RWPE1 (cell line): ENCODE results near the gene MTFR1L.
A peak's percentile ranks its signal among the peaks of the same experiment; 100 is the strongest.

ENCODE experiments used
- CTCF ChIA-PET: fragments of 350-600 bp; sonication (Branson Sonifier 250); formaldehyde crosslinking; extraction: SDS; loops from one replicate; lab custom pipeline; 2021; lab: Yijun Ruan, JAX
- POLR2A ChIA-PET: fragments of 400-600 bp; formaldehyde crosslinking; extraction: SDS; loops from one replicate; lab custom pipeline; 2020; ENCODE audit warnings: antibody characterized with exemption; ENCODE audit not compliant: low non-redundant PET; lab: Yijun Ruan, JAX
- DNase-seq: peaks from one replicate; pipeline ENCODE4 v3.0.0; 2012; ENCODE audit warnings: low spot score
- H3K27ac ChIP-seq: fragments of 450-650 bp; 2 replicates; pipeline ENCODE4 v1.5.1; 2017
- TF ChIP-seq, protein P1 (sequence below): fragments of 450-650 bp; conservative IDR thresholded peaks from 2 replicates; pipeline ENCODE4 v1.5.1; 2017; ENCODE audit warnings: low read depth, mild to moderate bottlenecking

Gene MTFR1L

DNA sequence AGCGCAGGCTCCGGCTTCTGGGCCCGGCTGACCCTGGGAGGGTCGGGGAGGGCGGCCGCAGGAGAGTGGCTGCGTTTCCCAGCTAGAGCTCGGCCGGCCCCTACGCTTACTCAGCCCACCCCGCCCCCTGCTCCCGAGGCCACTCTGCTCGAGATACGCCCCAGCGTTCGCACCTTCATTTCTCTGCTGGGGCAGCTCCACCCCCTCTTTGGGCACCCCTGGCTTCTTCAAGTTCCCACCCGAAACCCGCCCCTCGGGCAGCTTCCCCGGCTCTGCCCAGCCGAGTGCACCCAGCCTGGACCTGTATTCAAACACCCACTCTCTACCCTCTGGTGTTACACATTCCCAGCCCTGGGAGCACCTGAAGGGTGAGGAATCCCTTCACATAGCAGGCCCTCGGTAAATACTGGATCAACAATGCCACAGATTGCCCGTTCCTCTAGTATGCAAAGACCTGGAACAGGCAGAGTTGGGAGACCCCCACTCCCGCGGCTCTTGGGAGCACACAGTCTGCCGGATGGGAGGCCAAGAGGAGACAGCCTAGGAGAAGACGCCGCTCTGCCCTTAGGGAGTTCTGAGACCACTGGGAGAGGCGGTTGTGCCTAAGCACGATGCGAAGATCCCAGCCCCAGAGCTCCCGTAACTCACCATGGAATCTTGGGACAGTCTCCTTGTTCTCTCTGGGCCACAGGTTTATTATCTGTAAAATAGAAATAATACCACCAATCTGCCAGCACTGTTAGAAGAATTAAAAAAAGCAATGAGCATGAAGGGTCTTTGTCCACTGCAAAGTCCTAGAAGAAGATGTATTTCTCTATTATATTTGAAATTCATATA, 56.3 kb downstream of the MTFR1L start:
- CTCF ChIA-PET = interaction anchor here (0.5 to 1.2 kb wide), 2 partner anchors 14 to 20 kb away, joined by 3 to 8 read pairs; no protein-coding TSS in a partner anchor
- TF ChIP-seq, protein P1, sequence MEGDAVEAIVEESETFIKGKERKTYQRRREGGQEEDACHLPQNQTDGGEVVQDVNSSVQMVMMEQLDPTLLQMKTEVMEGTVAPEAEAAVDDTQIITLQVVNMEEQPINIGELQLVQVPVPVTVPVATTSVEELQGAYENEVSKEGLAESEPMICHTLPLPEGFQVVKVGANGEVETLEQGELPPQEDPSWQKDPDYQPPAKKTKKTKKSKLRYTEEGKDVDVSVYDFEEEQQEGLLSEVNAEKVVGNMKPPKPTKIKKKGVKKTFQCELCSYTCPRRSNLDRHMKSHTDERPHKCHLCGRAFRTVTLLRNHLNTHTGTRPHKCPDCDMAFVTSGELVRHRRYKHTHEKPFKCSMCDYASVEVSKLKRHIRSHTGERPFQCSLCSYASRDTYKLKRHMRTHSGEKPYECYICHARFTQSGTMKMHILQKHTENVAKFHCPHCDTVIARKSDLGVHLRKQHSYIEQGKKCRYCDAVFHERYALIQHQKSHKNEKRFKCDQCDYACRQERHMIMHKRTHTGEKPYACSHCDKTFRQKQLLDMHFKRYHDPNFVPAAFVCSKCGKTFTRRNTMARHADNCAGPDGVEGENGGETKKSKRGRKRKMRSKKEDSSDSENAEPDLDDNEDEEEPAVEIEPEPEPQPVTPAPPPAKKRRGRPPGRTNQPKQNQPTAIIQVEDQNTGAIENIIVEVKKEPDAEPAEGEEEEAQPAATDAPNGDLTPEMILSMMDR = no peak

DNA sequence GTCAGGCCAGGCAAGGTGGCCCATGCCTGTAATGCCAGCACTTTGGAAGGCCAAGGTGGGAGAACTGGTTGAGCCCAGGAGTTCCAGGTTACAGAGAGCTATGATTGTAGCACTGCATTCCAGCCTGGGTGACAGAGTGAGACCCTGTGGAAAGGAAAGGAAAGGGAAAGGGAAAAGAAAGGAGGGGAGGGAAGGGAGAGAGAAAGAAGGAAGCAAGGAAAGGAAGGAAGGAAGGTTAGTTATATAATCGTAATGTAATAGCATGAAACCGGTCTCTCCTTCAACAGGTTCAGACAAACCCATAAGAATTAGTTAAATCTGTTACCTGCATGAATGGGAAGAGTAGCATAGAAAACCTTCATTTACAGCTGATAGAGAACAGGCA, 56.9 kb downstream of the MTFR1L start:
- no peak for DNase-seq
- ChIA-PET CTCF (interaction anchor here (0.7 kb wide), 1 partner anchor 113 kb away, joined by 3 read pairs; no protein-coding TSS in a partner anchor), POLR2A (no interaction called here)
- H3K27ac ChIP-seq = peak overlapping the region; percentile 95
- TF ChIP-seq, protein P1 = no peak

More for the DNA sequence above, 56.3 kb downstream of the MTFR1L start:
- POLR2A ChIA-PET = interaction anchor here (0.6 to 2.7 kb wide), 4 partner anchors 16 to 86 kb away, joined by 3 to 18 read pairs (median 3); partner anchors contain the start of gene STMN1
- peak; percentile 39 for DNase-seq
- H3K27ac ChIP-seq = peak overlapping the region; percentile 95

DNA sequence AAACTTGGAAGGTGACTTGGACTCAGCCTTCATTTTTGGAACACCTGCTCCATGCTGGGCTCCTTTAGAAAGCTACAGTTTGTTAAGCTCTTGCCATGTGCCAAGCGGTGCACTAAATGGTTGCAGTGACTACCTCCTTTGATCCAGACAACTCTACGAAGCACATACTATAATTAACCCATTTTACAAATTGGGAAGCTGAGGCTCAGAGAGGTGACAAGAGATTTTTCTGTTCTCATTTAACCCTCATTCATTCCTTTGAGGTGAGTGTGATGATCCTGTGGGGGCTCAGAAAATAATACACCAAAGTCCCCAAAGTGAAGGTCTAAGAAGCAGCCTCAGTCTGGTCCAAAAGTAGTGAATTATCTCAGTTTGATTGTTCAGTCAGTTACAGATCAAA, 57.4 kb downstream of the MTFR1L start:
- POLR2A ChIA-PET = interaction anchor here (0.6 kb wide), 1 partner anchor 1680 kb away, joined by 3 read pairs; no protein-coding TSS in a partner anchor
- no peak overlapping the region for H3K27ac ChIP-seq
- CTCF ChIA-PET = interaction anchor here (0.7 kb wide), 1 partner anchor 112 kb away, joined by 3 read pairs; no protein-coding TSS in a partner anchor
- no peak for DNase-seq
- TF ChIP-seq, protein P1 = no peak

DNA sequence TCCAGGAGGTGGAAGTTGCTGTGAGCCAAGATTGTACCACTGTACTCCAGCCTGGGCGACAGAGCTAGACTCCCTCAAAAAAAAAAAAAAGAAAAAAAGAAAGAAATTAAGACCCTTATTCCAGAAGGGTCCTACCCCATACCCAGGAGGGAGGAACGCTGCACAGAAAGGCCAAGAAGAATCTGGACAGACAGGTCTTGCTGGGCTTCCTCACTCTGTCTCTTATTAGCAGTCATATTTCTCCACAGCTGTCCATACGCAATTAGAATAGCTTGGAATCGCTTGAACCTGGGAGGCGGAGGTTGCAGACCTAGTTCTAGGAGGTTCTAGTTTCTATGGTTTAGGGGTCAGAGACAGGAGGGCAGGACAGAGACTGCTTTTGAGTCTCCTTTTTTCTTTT, 58.9 kb downstream of the MTFR1L start:
- H3K27ac ChIP-seq = no peak overlapping the region
- TF ChIP-seq, protein P1 = no peak
- CTCF ChIA-PET = no interaction called here
- DNase-seq = no peak
- POLR2A ChIA-PET = no interaction called here

DNA sequence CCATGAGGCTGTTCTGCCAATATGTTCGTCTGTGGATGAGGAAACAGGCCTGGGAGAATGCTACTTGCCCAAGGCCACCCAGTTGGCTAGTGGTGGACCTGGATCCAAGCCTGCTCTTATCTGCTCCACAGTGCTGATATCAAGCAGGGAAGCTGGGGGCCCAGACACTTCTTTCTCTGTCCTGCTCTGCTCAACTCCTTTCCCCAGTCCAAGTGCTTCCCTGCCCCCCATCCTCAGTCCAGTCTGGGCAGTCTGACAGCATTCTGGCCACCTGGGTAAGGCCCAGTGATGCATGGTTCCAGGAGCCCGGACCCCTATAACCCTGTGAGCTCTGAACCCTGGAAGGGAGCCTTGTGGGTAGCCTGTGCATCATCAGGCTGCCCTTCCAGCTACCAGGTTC, 59.9 kb downstream of the MTFR1L start:
- no peak for DNase-seq
- H3K27ac ChIP-seq = no peak overlapping the region
- TF ChIP-seq, protein P1 = no peak
- ChIA-PET CTCF (no interaction called here), POLR2A (no interaction called here)

DNA sequence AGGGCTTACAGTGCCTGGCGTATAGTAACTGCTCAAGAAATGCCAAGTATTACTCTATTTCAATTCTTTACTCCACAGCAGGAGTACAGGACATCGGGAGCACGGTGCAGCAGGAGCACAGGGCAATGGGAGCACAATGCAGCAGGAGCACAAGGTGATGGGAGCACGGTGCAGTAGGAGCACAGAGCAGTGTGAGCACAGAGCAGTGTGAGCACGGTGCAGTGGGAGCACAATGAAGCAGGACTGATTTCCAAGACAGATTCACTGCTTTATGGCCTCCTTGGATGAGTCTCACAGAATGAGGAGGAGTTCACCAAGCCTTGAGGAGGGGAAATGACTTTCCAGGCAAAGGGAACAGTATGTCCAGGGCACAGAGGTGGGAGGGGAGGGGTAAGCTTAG, 60.8 kb downstream of the MTFR1L start:
- CTCF ChIA-PET = interaction anchor here (0.7 kb wide), 1 partner anchor 35 kb away, joined by 5 read pairs; no protein-coding TSS in a partner anchor
- DNase-seq = no peak
- H3K27ac ChIP-seq = no peak overlapping the region
- POLR2A ChIA-PET = no interaction called here
- TF ChIP-seq, protein P1 = no peak
